HEK293 (cell line): Measurements from ENCODE around the gene FAM221B.

Experiments
- ZBTB1 ChIP-seq: fragments of 450-650 bp; formaldehyde crosslinking; IDR thresholded peaks from 2 replicates; pipeline ENCODE4 v1.5.1; 2016; ENCODE audit warnings: missing biosample characterization, missing genetic modification characterization
- ZNF146 ChIP-seq: fragments of 450-650 bp; formaldehyde crosslinking; IDR thresholded peaks from 2 replicates; pipeline ENCODE4 v1.5.1; 2016; ENCODE audit warnings: missing biosample characterization, missing genetic modification characterization
- ZNF571 ChIP-seq: fragments of 450-650 bp; formaldehyde crosslinking; IDR thresholded peaks from 2 replicates; pipeline ENCODE4 v1.5.0; 2017; ENCODE audit warnings: missing biosample characterization, missing genetic modification characterization
- ZNF792 ChIP-seq: fragments of 450-650 bp; formaldehyde crosslinking; IDR thresholded peaks from 2 replicates; pipeline ENCODE4 v1.5.1; 2016; ENCODE audit warnings: missing biosample characterization, missing genetic modification characterization
- TF ChIP-seq, protein P1 (sequence below): fragments of 450-650 bp; formaldehyde crosslinking; IDR thresholded peaks from 2 replicates; pipeline ENCODE4 v1.5.1; 2016; ENCODE audit warnings: missing biosample characterization, missing genetic modification characterization
- TF ChIP-seq, protein P2 (sequence below): fragments of 450-650 bp; formaldehyde crosslinking; IDR thresholded peaks from 2 replicates; pipeline ENCODE4 v1.5.1; 2016; ENCODE audit warnings: missing biosample characterization, missing genetic modification characterization, borderline replicate concordance
- TF ChIP-seq, protein P3 (sequence below): fragments of 450-650 bp; formaldehyde crosslinking; IDR thresholded peaks from 2 replicates; pipeline ENCODE4 v1.5.1; 2016; ENCODE audit warnings: missing biosample characterization, missing genetic modification characterization

DNA sequence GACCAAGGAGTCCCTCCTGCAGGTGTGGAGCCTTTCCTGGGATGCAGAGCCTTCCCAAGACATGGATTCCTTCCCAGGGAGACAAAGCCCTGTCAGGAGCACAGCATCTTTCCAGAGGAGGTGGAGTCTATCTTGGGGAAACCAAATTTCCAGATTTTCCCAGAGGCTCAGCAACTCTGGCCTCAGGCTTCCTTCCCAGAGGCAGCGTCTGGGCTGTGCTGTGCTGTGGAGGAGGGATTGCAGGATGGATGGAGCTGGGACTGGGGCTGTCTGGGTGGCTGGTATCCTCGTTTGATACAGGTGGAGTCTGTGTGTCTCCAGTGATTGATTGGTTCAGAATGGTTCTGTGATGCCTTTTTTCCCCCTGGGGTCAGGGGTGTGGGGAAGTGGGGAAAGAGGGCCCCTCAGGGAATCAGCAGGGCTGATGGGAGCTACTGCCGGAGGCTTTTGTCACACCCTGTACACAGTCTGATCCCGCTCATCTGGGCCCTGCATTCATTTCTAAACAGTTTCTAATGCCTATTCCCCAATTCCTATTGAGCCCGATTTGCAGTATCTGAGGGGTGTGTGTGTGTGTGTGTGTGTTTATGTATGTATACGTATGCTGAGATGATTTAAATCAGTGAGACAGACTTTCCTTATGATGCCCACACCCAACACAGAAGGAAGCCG is 25.7 kb upstream of the FAM221B start:
- TF ChIP-seq ZBTB1 (no peak), ZNF792 (tag by site-specific recombination) (no peak), ZNF146 (tag by site-specific recombination) (no peak), ZNF571 (tag by site-specific recombination) (no peak)
- TF ChIP-seq, protein P1, sequence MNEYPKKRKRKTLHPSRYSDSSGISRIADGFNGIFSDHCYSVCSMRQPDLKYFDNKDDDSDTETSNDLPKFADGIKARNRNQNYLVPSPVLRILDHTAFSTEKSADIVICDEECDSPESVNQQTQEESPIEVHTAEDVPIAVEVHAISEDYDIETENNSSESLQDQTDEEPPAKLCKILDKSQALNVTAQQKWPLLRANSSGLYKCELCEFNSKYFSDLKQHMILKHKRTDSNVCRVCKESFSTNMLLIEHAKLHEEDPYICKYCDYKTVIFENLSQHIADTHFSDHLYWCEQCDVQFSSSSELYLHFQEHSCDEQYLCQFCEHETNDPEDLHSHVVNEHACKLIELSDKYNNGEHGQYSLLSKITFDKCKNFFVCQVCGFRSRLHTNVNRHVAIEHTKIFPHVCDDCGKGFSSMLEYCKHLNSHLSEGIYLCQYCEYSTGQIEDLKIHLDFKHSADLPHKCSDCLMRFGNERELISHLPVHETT (tag by site-specific recombination), result no peak
- TF ChIP-seq, protein P2, sequence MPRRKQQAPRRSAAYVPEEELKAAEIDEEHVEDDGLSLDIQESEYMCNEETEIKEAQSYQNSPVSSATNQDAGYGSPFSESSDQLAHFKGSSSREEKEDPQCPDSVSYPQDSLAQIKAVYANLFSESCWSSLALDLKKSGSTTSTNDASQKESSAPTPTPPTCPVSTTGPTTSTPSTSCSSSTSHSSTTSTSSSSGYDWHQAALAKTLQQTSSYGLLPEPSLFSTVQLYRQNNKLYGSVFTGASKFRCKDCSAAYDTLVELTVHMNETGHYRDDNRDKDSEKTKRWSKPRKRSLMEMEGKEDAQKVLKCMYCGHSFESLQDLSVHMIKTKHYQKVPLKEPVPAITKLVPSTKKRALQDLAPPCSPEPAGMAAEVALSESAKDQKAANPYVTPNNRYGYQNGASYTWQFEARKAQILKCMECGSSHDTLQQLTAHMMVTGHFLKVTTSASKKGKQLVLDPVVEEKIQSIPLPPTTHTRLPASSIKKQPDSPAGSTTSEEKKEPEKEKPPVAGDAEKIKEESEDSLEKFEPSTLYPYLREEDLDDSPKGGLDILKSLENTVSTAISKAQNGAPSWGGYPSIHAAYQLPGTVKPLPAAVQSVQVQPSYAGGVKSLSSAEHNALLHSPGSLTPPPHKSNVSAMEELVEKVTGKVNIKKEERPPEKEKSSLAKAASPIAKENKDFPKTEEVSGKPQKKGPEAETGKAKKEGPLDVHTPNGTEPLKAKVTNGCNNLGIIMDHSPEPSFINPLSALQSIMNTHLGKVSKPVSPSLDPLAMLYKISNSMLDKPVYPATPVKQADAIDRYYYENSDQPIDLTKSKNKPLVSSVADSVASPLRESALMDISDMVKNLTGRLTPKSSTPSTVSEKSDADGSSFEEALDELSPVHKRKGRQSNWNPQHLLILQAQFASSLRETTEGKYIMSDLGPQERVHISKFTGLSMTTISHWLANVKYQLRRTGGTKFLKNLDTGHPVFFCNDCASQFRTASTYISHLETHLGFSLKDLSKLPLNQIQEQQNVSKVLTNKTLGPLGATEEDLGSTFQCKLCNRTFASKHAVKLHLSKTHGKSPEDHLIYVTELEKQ (tag by site-specific recombination), result no peak
- TF ChIP-seq, protein P3, sequence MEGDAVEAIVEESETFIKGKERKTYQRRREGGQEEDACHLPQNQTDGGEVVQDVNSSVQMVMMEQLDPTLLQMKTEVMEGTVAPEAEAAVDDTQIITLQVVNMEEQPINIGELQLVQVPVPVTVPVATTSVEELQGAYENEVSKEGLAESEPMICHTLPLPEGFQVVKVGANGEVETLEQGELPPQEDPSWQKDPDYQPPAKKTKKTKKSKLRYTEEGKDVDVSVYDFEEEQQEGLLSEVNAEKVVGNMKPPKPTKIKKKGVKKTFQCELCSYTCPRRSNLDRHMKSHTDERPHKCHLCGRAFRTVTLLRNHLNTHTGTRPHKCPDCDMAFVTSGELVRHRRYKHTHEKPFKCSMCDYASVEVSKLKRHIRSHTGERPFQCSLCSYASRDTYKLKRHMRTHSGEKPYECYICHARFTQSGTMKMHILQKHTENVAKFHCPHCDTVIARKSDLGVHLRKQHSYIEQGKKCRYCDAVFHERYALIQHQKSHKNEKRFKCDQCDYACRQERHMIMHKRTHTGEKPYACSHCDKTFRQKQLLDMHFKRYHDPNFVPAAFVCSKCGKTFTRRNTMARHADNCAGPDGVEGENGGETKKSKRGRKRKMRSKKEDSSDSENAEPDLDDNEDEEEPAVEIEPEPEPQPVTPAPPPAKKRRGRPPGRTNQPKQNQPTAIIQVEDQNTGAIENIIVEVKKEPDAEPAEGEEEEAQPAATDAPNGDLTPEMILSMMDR (tag by site-specific recombination), result no peak
